Central memory CD8-positive, alpha-beta T cell (primary cell): ENCODE measurements around the gene CAV1.

Experiments used
- ATAC-seq: fragments of 150-1000 bp; cut with Tn5 transposase; replicated peaks from 2 replicates; pipeline ENCODE4 v1.10.0; 2022; ENCODE audit warnings: mild to moderate bottlenecking, moderate FRiP score, moderate number of reproducible peaks; ENCODE audit not compliant: poor library complexity, severe bottlenecking; ENCODE audit errors: extremely low read depth
- DNase-seq, 2 donors: peaks; one replicate each; pipeline ENCODE4 v3.0.0; 2021; ENCODE audit warnings: low spot score in 2 of 2
- H3K27ac Mint-ChIP-seq: one replicate; pipeline ENCODE4 v1.8.0; 2022; ENCODE audit warnings: low read depth, mild to moderate bottlenecking, moderate library complexity, mixed read lengths
- H3K27me3 Mint-ChIP-seq: one replicate; pipeline ENCODE4 v1.8.0; 2022; ENCODE audit warnings: mixed read lengths
- H3K36me3 Mint-ChIP-seq: one replicate; pipeline ENCODE4 v1.8.0; 2022; ENCODE audit warnings: mild to moderate bottlenecking, moderate library complexity, mixed read lengths; ENCODE audit not compliant: insufficient read depth
- H3K4me1 Mint-ChIP-seq: one replicate; pipeline ENCODE4 v1.8.0; 2022; ENCODE audit warnings: mixed read lengths
- H3K4me3 Mint-ChIP-seq: one replicate; pipeline ENCODE4 v1.8.0; 2022; ENCODE audit warnings: mild to moderate bottlenecking, moderate library complexity, mixed read lengths
- H3K9me3 Mint-ChIP-seq: one replicate; pipeline ENCODE4 v1.8.0; 2022; ENCODE audit warnings: mixed read lengths

The CAV1 gene

DNA sequence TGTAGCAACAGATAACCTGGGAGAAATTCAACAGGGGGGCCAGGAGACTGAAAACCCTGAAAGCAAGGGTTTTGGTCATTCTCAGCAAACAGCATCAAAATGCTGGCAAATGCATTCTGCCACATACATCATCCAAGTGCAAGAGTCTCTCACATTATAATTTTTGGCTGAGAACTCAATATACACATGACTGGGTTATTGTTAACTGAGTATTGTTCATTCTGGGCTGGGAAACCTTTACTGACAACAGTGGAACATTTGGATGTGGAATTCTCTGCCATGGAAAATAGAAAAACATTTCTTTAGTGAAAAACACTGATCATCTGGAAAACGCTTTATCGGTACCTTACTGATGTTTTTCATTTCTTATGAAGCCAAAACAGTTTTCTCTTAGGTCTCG lies 74.0 kb downstream of the CAV1 start:
- ATAC-seq (no peak), DNase-seq (no peak)
- Mint-ChIP-seq H3K4me3 (no peak overlapping the region), H3K36me3 (no peaks in the 10 kb centered on the region), H3K4me1 (peaks cover 9% of the 10 kb centered on the region), H3K27me3 (peaks cover 42% of the 10 kb centered on the region), H3K9me3 (no peaks in the 10 kb centered on the region), H3K27ac (no peak overlapping the region)

GRCh38 chr7:116601426-116601825 lies 76.6 kb downstream of the CAV1 start:
- no peak overlapping the region for H3K4me3 Mint-ChIP-seq
- DNase-seq = no peak

DNA sequence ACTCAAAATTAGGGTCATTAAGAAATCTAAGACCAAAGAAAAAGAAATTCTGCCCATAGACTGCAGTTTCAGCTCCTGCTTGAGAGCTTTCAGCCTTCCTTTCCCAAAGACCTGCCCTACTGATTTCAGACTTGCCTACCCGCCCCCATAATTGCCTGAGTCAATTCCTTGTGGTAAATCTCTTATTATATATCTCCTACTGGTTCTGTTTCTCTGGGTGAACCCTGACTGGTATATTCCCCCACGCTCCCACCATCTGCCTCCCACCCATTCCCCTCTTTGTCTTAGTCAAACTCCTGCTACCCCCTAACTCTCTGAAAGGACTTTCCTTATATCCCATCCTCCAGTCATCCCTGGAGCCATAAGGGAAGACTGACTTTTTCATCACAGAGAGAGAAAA lies 82.5 kb downstream of the CAV1 start:
- no peak overlapping the region for H3K4me3 Mint-ChIP-seq
- H3K9me3 Mint-ChIP-seq = no peaks in the 10 kb centered on the region
- H3K27ac Mint-ChIP-seq = no peak overlapping the region
- ATAC-seq (no peak), DNase-seq (no peak)
- H3K4me1 Mint-ChIP-seq = no peaks in the 10 kb centered on the region
- no peaks in the 10 kb centered on the region for H3K36me3 Mint-ChIP-seq
- peaks cover 55% of the 10 kb centered on the region for H3K27me3 Mint-ChIP-seq

More at GRCh38 chr7:116601426-116601825, 76.6 kb downstream of the CAV1 start:
- Mint-ChIP-seq H3K27ac (no peak overlapping the region), H3K9me3 (no peaks in the 10 kb centered on the region), H3K36me3 (no peaks in the 10 kb centered on the region), H3K27me3 (peaks cover 29% of the 10 kb centered on the region), H3K4me1 (peaks cover 9% of the 10 kb centered on the region)
- no peak for ATAC-seq

GRCh38 chr7:116610210-116610609 lies 85.4 kb downstream of the CAV1 start:
- ATAC-seq (no peak), DNase-seq (no peak)
- no peak overlapping the region for H3K27ac Mint-ChIP-seq
- H3K4me3 Mint-ChIP-seq = no peak overlapping the region
- H3K36me3 Mint-ChIP-seq = no peaks in the 10 kb centered on the region
- H3K4me1 Mint-ChIP-seq = no peaks in the 10 kb centered on the region
- H3K9me3 Mint-ChIP-seq = no peaks in the 10 kb centered on the region
- H3K27me3 Mint-ChIP-seq = peaks cover 71% of the 10 kb centered on the region

- no peaks in the 10 kb centered on the region for H3K4me1 Mint-ChIP-seq
- peaks cover 66% of the 10 kb centered on the region for H3K27me3 Mint-ChIP-seq
- DNase-seq (no peak), ATAC-seq (no peak)
- H3K27ac Mint-ChIP-seq = no peak overlapping the region
- H3K9me3 Mint-ChIP-seq = no peaks in the 10 kb centered on the region
- no peaks in the 10 kb centered on the region for H3K36me3 Mint-ChIP-seq
- no peak overlapping the region for H3K4me3 Mint-ChIP-seq
Measured at GRCh38 chr7:116610721-116611120, 85.9 kb downstream of the CAV1 start.
